GM23248 (cell line): ENCODE data around the gene CDH13.

Source experiments
- EZH2 ChIP-seq: fragments of 200-600 bp; sonication (generic); IDR thresholded peaks from 2 replicates; pipeline ENCODE4 v1.6.1; 2018; ENCODE audit warnings: antibody characterized with exemption, mild to moderate bottlenecking; ENCODE audit not compliant: insufficient read depth, poor library complexity, severe bottlenecking
- EZH2phosphoT487 ChIP-seq: fragments of 200-600 bp; sonication (generic); IDR thresholded peaks from 2 replicates; pipeline ENCODE4 v1.6.1; 2018; ENCODE audit warnings: antibody characterized with exemption, moderate library complexity, mild to moderate bottlenecking, low read depth; ENCODE audit not compliant: insufficient read depth

- TF ChIP-seq EZH2 (no peak), EZH2phosphoT487 (no peak)
These were observed 680.3 kb downstream of the CDH13 start for GRCh38 chr16:83306961-83307593.
